ENCODE data around the gene GNB1L.
"Not testable (repeated sequence)": the region's sequence is repeated elsewhere in the genome, so short reads cannot be mapped to it uniquely, and the experiment has no call there.

GNB1L gene

GRCh38 chr22:19795617-19796008, 59.1 kb downstream of the GNB1L start:
- no peak for DNase-seq (ENCODE audit: low read depth)

GRCh38 chr22:19793661-19794310, 60.9 kb downstream of the GNB1L start:
- DNase-seq (ENCODE audit: low read depth) = no peak

- DNase-seq (ENCODE audit: low read depth) = no peak
These were observed 61.5 kb downstream of the GNB1L start for GRCh38 chr22:19793161-19793560.

GRCh38 chr22:19792383-19792896, 62.2 kb downstream of the GNB1L start:
- not testable (repeated sequence) for DNase-seq (ENCODE audit: low read depth)

GRCh38 chr22:19791894-19792293, 62.8 kb downstream of the GNB1L start:
- DNase-seq (ENCODE audit: low read depth) = no peak

- no peak for DNase-seq (ENCODE audit: low read depth)
These were observed 63.4 kb downstream of the GNB1L start for GRCh38 chr22:19791243-19791642.

GRCh38 chr22:19789828-19790227, 64.8 kb downstream of the GNB1L start:
- DNase-seq (ENCODE audit: low read depth) = no peak

- DNase-seq (ENCODE audit: low read depth) = no peak
These were observed 65.3 kb downstream of the GNB1L start for GRCh38 chr22:19789406-19789805.

GRCh38 chr22:19788661-19789225, 65.9 kb downstream of the GNB1L start:
- DNase-seq (ENCODE audit: low read depth) = no peak

GRCh38 chr22:19787849-19788141, 66.9 kb downstream of the GNB1L start:
- DNase-seq (ENCODE audit: low read depth) = no peak

- DNase-seq (ENCODE audit: low read depth) = no peak
These were observed 67.5 kb downstream of the GNB1L start for GRCh38 chr22:19786959-19787848.

- DNase-seq (ENCODE audit: low read depth) = no peak
These were observed 68.4 kb downstream of the GNB1L start for GRCh38 chr22:19786264-19786585.

- no peak for DNase-seq (ENCODE audit: low read depth)
These were observed 69.0 kb downstream of the GNB1L start for GRCh38 chr22:19785461-19786263.

- no peak for DNase-seq (ENCODE audit: low read depth)
These were observed 70.1 kb downstream of the GNB1L start for GRCh38 chr22:19784384-19785175.

- DNase-seq (ENCODE audit: low read depth) = no peak
These were observed 70.9 kb downstream of the GNB1L start for GRCh38 chr22:19783586-19784383.

GRCh38 chr22:19782533-19782932, 72.1 kb downstream of the GNB1L start:
- DNase-seq (ENCODE audit: low read depth) = no peak

GRCh38 chr22:19779685-19780268, 74.9 kb downstream of the GNB1L start:
- DNase-seq (ENCODE audit: low read depth) = no peak

- no peak for DNase-seq (ENCODE audit: low read depth)
These were observed 75.7 kb downstream of the GNB1L start for GRCh38 chr22:19779011-19779421.

GRCh38 chr22:19777192-19777591, 77.5 kb downstream of the GNB1L start:
- not testable (repeated sequence) for DNase-seq (ENCODE audit: low read depth)

GRCh38 chr22:19776433-19777031, 78.1 kb downstream of the GNB1L start:
- no peak for DNase-seq (ENCODE audit: low read depth)
